Subcutaneous adipose tissue (tissue), 4 donors: ENCODE data around the gene CRYZL1. TPM values are rescaled to one million over a fixed set of nuclear protein-coding genes. Genes with fewer than 3 reads are reported as not detected.

Source experiments
- CTCF ChIP-seq: fragments of 450-650 bp; IDR thresholded peaks from one replicate; pipeline ENCODE4 v1.5.1; 2016; ENCODE audit warnings: low read depth, mild to moderate bottlenecking, control low read depth, antibody characterized with exemption, moderate library complexity
- total RNA-seq, 4 donors: library from RNA; depleted of rRNA; stranded (reverse); fragments of >200 nt; gene quantifications; one replicate each; pipeline ENCODE4 v1.1.0, GENCODE V29; 2016

The CRYZL1 gene
- total RNA-seq, 4 donors from 2014 or later = 45.9 to 85.6 (median 69.2) TPM

GRCh38 chr21:33568448-33568847, 73.1 kb downstream of the CRYZL1 start:
- no peak for TF ChIP-seq CTCF

- TF ChIP-seq CTCF = no peak
These were observed 73.6 kb downstream of the CRYZL1 start for GRCh38 chr21:33567914-33568313.

- TF ChIP-seq CTCF = no peak
These were observed 75.0 kb downstream of the CRYZL1 start for GRCh38 chr21:33566514-33566913.

GRCh38 chr21:33562389-33562788, 79.2 kb downstream of the CRYZL1 start:
- no peak for TF ChIP-seq CTCF

GRCh38 chr21:33561373-33561772, 80.2 kb downstream of the CRYZL1 start:
- TF ChIP-seq CTCF = no peak

GRCh38 chr21:33560965-33561364, 80.6 kb downstream of the CRYZL1 start:
- no peak for TF ChIP-seq CTCF

- no peak for TF ChIP-seq CTCF
These were observed 81.7 kb downstream of the CRYZL1 start for GRCh38 chr21:33559813-33560212.
